Measurements from ENCODE around the gene PEX10.

Gene PEX10

GRCh38 chr1:2404142-2404889 lies 8.0 kb downstream of the PEX10 start:
- ATAC-seq: no peak

GRCh38 chr1:2403273-2403672 lies 9.1 kb downstream of the PEX10 start:
- ATAC-seq: no peak

GRCh38 chr1:2402420-2402819 lies 9.9 kb downstream of the PEX10 start:
- ATAC-seq: no peak

GRCh38 chr1:2400950-2401649 lies 11.3 kb downstream of the PEX10 start:
- no peak for ATAC-seq

- ATAC-seq: no peak
These were observed 11.8 kb downstream of the PEX10 start for GRCh38 chr1:2400576-2400909.

GRCh38 chr1:2399890-2400575 lies 12.3 kb downstream of the PEX10 start:
- no peak for ATAC-seq

GRCh38 chr1:2398871-2399270 lies 13.5 kb downstream of the PEX10 start:
- no peak for ATAC-seq

- ATAC-seq: no peak
These were observed 15.2 kb downstream of the PEX10 start for GRCh38 chr1:2397007-2397679.

GRCh38 chr1:2396476-2396875 lies 15.9 kb downstream of the PEX10 start:
- no peak for ATAC-seq

- no peak for ATAC-seq
These were observed 16.3 kb downstream of the PEX10 start for GRCh38 chr1:2396059-2396458.

GRCh38 chr1:2395245-2395644 lies 17.1 kb downstream of the PEX10 start:
- no peak for ATAC-seq

- no peak for ATAC-seq
These were observed 17.6 kb downstream of the PEX10 start for GRCh38 chr1:2394761-2395160.

GRCh38 chr1:2394220-2394619 lies 18.1 kb downstream of the PEX10 start:
- ATAC-seq: no peak

- ATAC-seq: no peak
These were observed 18.9 kb downstream of the PEX10 start for GRCh38 chr1:2393471-2393877.

- no peak for ATAC-seq
These were observed 19.7 kb downstream of the PEX10 start for GRCh38 chr1:2392686-2393085.

GRCh38 chr1:2391931-2392509 lies 20.3 kb downstream of the PEX10 start:
- ATAC-seq: peak in 1 of 2 donors; percentile 9

GRCh38 chr1:2391041-2391930 lies 21.1 kb downstream of the PEX10 start, which contains the start of the genes MORN1 and RER1:
Gene MORN1 (minus strand): TSS chr1:2391554. CDS start chr1:2391533, 21 bp downstream.
Gene RER1 (plus strand): TSS chr1:2391841. CDS start chr1:2395791, 3,950 bp downstream.
- peak; percentile 97 to 98 for ATAC-seq

- ATAC-seq: no peak
These were observed 22.7 kb downstream of the PEX10 start for GRCh38 chr1:2389644-2390043.

- ATAC-seq: no peak
These were observed 24.1 kb downstream of the PEX10 start for GRCh38 chr1:2388004-2388913.

All from activated CD4-positive, CD25-positive, alpha-beta regulatory T cell treated with anti-CD3 and anti-CD28 coated beads, Interleukin-2, amount 50 U/mL, for 24 hours (primary cell).